Rectal smooth muscle tissue (tissue), 1 donor: ENCODE measurements around the gene IFNGR2.
"Not testable (repeated sequence)": the region's sequence is repeated elsewhere in the genome, so short reads cannot be mapped to it uniquely, and the experiment has no call there.

Experiments used
- H3K27ac ChIP-seq: one replicate; pipeline ENCODE4 v1.7.0; 2013; ENCODE audit warnings: low read depth, low read length, inconsistent platforms
- H3K27me3 ChIP-seq: one replicate; pipeline ENCODE4 v1.7.0; 2013; ENCODE audit warnings: low read length; ENCODE audit not compliant: control insufficient read depth, insufficient read depth
- H3K36me3 ChIP-seq: one replicate; pipeline ENCODE4 v1.7.0; 2013; ENCODE audit warnings: low read length; ENCODE audit not compliant: control insufficient read depth, insufficient read depth
- H3K4me1 ChIP-seq: one replicate; pipeline ENCODE4 v1.7.0; 2013; ENCODE audit warnings: low read length; ENCODE audit not compliant: control insufficient read depth, insufficient read depth
- H3K4me3 ChIP-seq: one replicate; pipeline ENCODE4 v1.7.0; 2013; ENCODE audit warnings: low read length
- H3K9ac ChIP-seq: one replicate; pipeline ENCODE4 v1.7.0; 2013; ENCODE audit warnings: low read length

IFNGR2 gene

GRCh38 chr21:33368124-33368523, 35.1 kb upstream of the IFNGR2 start:
- no peaks in the 10 kb centered on the region for H3K36me3 ChIP-seq
- H3K4me1 ChIP-seq, result no peaks in the 10 kb centered on the region
- no peak overlapping the region for H3K4me3 ChIP-seq
- H3K27ac ChIP-seq, result no peak overlapping the region
- no peak overlapping the region for H3K9ac ChIP-seq
- no peaks in the 10 kb centered on the region for H3K27me3 ChIP-seq

GRCh38 chr21:33368576-33368975, 34.6 kb upstream of the IFNGR2 start:
- no peaks in the 10 kb centered on the region for H3K27me3 ChIP-seq
- H3K27ac ChIP-seq, result no peak overlapping the region
- H3K4me3 ChIP-seq, result no peak overlapping the region
- H3K36me3 ChIP-seq, result no peaks in the 10 kb centered on the region
- no peak overlapping the region for H3K9ac ChIP-seq
- no peaks in the 10 kb centered on the region for H3K4me1 ChIP-seq

- Histone ChIP-seq H3K4me3 (no peak overlapping the region), H3K4me1 (no peaks in the 10 kb centered on the region), H3K36me3 (no peaks in the 10 kb centered on the region), H3K9ac (no peak overlapping the region), H3K27ac (no peak overlapping the region), H3K27me3 (no peaks in the 10 kb centered on the region)
Measured at GRCh38 chr21:33369586-33369985, 33.6 kb upstream of the IFNGR2 start.

- H3K27ac ChIP-seq, result no peak overlapping the region
- H3K4me3 ChIP-seq, result no peak overlapping the region
- H3K9ac ChIP-seq, result no peak overlapping the region
- H3K36me3 ChIP-seq, result no peaks in the 10 kb centered on the region
- no peaks in the 10 kb centered on the region for H3K4me1 ChIP-seq
- H3K27me3 ChIP-seq, result no peaks in the 10 kb centered on the region
Measured at GRCh38 chr21:33370305-33370704, 32.9 kb upstream of the IFNGR2 start.

- Histone ChIP-seq H3K36me3 (no peaks in the 10 kb centered on the region), H3K27ac (no peak overlapping the region), H3K9ac (no peak overlapping the region), H3K4me3 (no peak overlapping the region), H3K27me3 (no peaks in the 10 kb centered on the region), H3K4me1 (no peaks in the 10 kb centered on the region)
Measured at GRCh38 chr21:33371366-33371765, 31.8 kb upstream of the IFNGR2 start.

GRCh38 chr21:33372582-33372981, 30.6 kb upstream of the IFNGR2 start:
- H3K27ac ChIP-seq, result no peak overlapping the region
- no peaks in the 10 kb centered on the region for H3K4me1 ChIP-seq
- no peaks in the 10 kb centered on the region for H3K27me3 ChIP-seq
- no peaks in the 10 kb centered on the region for H3K36me3 ChIP-seq
- no peak overlapping the region for H3K4me3 ChIP-seq
- no peak overlapping the region for H3K9ac ChIP-seq

GRCh38 chr21:33373451-33373850, 29.8 kb upstream of the IFNGR2 start:
- Histone ChIP-seq H3K27me3 (no peaks in the 10 kb centered on the region), H3K36me3 (no peaks in the 10 kb centered on the region), H3K27ac (no peak overlapping the region), H3K4me3 (no peak overlapping the region), H3K9ac (no peak overlapping the region), H3K4me1 (no peaks in the 10 kb centered on the region)

GRCh38 chr21:33374080-33374449, 29.1 kb upstream of the IFNGR2 start:
- H3K27ac ChIP-seq, result no peak overlapping the region
- no peaks in the 10 kb centered on the region for H3K27me3 ChIP-seq
- H3K4me1 ChIP-seq, result no peaks in the 10 kb centered on the region
- H3K36me3 ChIP-seq, result no peaks in the 10 kb centered on the region
- no peak overlapping the region for H3K4me3 ChIP-seq
- H3K9ac ChIP-seq, result no peak overlapping the region

GRCh38 chr21:33374450-33375096, 28.6 kb upstream of the IFNGR2 start:
- Histone ChIP-seq H3K36me3 (no peaks in the 10 kb centered on the region), H3K4me3 (no peak overlapping the region), H3K4me1 (no peaks in the 10 kb centered on the region), H3K27me3 (no peaks in the 10 kb centered on the region), H3K27ac (no peak overlapping the region), H3K9ac (no peak overlapping the region)

- Histone ChIP-seq H3K27me3 (no peaks in the 10 kb centered on the region), H3K4me1 (no peaks in the 10 kb centered on the region), H3K4me3 (no peak overlapping the region), H3K36me3 (no peaks in the 10 kb centered on the region), H3K27ac (no peak overlapping the region), H3K9ac (no peak overlapping the region)
Measured at GRCh38 chr21:33375101-33375644, 28.0 kb upstream of the IFNGR2 start.

- Histone ChIP-seq H3K4me1 (no peaks in the 10 kb centered on the region), H3K36me3 (no peaks in the 10 kb centered on the region), H3K4me3 (no peak overlapping the region), H3K27me3 (no peaks in the 10 kb centered on the region), H3K9ac (no peak overlapping the region), H3K27ac (no peak overlapping the region)
Measured at GRCh38 chr21:33377221-33377920, 25.8 kb upstream of the IFNGR2 start.

- Histone ChIP-seq H3K4me3 (no peak overlapping the region), H3K36me3 (no peaks in the 10 kb centered on the region), H3K4me1 (no peaks in the 10 kb centered on the region), H3K9ac (no peak overlapping the region), H3K27me3 (no peaks in the 10 kb centered on the region), H3K27ac (no peak overlapping the region)
Measured at GRCh38 chr21:33378081-33378480, 25.1 kb upstream of the IFNGR2 start.

GRCh38 chr21:33379934-33380333, 23.3 kb upstream of the IFNGR2 start:
- not testable (repeated sequence) for H3K4me3 ChIP-seq, H3K9ac ChIP-seq, H3K27ac ChIP-seq, H3K27me3 ChIP-seq, H3K4me1 ChIP-seq, H3K36me3 ChIP-seq
